Fibroblast of pulmonary artery (primary cell): ENCODE results near the gene NCMAP.

ENCODE experiments used
- DNase-seq: peaks from one replicate; pipeline ENCODE4 v3.0.0-alpha.2; 2010; ENCODE audit warnings: low read depth
- H3K4me3 ChIP-seq: replicated peaks from 2 replicates; pipeline ENCODE4 v1.5.1; 2011; ENCODE audit warnings: low read depth, mild to moderate bottlenecking, control low read depth, low read length, moderate library complexity
- TF ChIP-seq, protein P1 (sequence below): IDR thresholded peaks from 2 replicates; pipeline ENCODE4 v1.5.1; 2011; ENCODE audit warnings: mild to moderate bottlenecking, control low read depth, low read length, inconsistent platforms; ENCODE audit errors: missing control alignments

Gene NCMAP

DNA sequence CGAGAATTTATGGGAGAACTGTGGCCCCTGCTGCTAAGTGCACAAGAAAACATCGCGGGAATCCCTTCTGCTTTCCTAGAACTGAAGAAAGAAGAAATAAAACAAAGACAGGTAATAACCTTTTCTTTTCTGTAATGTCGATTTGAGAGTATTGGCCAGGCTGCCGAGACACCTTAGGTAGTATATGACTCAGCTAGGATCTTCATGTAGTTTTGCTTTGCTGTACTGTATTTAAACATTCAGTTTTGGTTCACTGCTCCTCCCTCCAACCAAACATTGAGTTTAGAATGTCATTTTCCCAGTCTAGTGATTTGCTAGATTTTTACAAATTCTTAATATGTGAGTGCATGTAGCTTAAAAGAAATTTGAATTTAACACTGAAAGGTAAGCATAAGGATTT lies 93.0 kb downstream of the NCMAP start:
- DNase-seq, result no peak
- TF ChIP-seq, protein P1, sequence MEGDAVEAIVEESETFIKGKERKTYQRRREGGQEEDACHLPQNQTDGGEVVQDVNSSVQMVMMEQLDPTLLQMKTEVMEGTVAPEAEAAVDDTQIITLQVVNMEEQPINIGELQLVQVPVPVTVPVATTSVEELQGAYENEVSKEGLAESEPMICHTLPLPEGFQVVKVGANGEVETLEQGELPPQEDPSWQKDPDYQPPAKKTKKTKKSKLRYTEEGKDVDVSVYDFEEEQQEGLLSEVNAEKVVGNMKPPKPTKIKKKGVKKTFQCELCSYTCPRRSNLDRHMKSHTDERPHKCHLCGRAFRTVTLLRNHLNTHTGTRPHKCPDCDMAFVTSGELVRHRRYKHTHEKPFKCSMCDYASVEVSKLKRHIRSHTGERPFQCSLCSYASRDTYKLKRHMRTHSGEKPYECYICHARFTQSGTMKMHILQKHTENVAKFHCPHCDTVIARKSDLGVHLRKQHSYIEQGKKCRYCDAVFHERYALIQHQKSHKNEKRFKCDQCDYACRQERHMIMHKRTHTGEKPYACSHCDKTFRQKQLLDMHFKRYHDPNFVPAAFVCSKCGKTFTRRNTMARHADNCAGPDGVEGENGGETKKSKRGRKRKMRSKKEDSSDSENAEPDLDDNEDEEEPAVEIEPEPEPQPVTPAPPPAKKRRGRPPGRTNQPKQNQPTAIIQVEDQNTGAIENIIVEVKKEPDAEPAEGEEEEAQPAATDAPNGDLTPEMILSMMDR, result no peak
- H3K4me3 ChIP-seq, result no peak overlapping the region

DNA sequence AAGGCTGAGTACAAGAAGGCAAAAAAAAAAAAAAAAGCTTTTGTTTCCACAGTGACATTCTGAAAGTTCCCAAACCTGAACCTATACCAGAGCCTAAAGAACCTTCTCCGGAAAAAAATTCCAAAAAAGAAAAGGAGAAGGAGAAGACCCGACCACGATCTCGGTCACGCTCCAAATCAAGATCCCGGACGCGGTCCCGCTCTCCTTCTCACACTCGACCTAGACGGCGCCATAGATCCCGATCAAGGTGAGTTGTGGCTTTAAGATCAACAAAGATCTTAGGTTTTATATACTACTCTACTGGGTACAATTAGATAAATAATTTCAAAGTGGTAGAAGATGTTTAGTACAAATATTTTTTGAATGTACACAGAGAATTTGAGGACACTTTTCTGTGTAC lies 96.5 kb downstream of the NCMAP start:
- H3K4me3 ChIP-seq, result no peak overlapping the region
- DNase-seq, result no peak
- TF ChIP-seq, protein P1, result no peak

DNA sequence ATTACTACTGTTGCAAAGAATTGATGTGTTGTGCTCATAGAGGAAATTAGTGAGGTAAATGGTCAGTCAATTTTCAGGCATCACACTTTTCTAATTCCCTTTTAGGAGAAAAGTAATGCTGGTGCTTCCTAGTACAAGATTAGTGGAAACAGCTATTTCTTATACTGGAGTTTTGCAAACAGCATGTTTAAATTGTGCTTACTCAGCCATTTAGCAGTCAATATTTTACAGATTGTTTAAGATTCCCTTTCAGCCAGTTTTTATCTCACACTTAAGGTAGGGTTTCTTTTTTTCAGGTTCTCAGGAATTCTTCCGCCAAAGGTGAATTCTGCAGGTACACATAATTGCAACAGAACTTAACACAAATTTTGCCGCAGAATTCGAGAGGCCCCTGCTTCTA lies 98.1 kb downstream of the NCMAP start:
- TF ChIP-seq, protein P1, result no peak
- no peak overlapping the region for H3K4me3 ChIP-seq
- DNase-seq, result no peak

DNA sequence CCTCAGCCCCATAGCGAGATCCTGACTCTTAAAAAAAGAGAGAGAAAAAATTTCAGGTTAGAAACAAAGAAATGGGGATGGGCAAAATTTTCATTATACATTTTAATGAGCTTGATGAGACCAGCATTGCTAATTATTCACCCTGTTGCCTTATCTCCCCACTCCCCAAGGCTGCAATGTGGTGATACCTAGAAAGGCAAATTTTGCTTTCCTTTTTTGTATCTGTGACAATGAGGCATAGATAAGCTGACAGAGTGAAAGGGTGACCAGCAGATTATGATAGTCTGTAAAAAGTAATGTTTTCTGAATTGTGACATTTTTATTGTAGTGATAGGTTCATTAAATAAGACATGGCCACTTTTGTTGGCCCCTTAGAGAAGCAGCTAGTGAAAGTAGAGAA lies 100.2 kb downstream of the NCMAP start:
- H3K4me3 ChIP-seq, result no peak overlapping the region
- TF ChIP-seq, protein P1, result no peak
- DNase-seq, result no peak

DNA sequence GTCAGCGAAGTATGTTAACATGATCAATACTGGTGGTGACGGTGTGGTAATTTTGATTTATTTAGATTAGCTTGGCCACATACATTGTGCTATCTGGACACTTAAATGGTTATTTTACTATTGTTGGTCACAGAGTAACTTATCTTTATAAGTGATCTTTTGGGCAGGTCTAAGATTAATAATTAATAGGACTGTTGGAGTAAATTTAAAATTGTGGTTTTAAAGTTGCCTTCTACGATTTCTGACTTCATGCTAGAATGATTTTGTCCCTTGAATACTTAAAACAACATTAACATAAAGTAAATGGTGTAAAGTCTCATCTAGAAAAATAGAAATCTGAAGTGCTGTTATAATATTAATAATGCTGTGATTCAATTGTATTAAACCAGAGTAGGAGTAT lies 101.9 kb downstream of the NCMAP start:
- no peak overlapping the region for H3K4me3 ChIP-seq
- TF ChIP-seq, protein P1, result no peak
- no peak for DNase-seq
